OCI-LY1 (cell line): Measurements from ENCODE around the gene MUC5AC.

Source experiments
- H2AFZ ChIP-seq: fragments of 200-600 bp; sonication (generic), shearing (Covaris generic); 2 replicates; pipeline ENCODE4 v1.6.0; 2014; ENCODE audit warnings: antibody characterized with exemption, mild to moderate bottlenecking, low read length
- H3F3A ChIP-seq: fragments of 200-600 bp; sonication (generic), shearing (Covaris generic); 2 replicates; pipeline ENCODE4 v1.6.0; 2014; ENCODE audit warnings: mild to moderate bottlenecking, antibody characterized with exemption, low read length, moderate library complexity; ENCODE audit not compliant: insufficient read depth
- H3K27ac ChIP-seq: fragments of 200-600 bp; sonication (generic); 2 replicates; pipeline ENCODE4 v1.5.1; 2014; ENCODE audit warnings: low read length, mixed run types, mild to moderate bottlenecking, low read depth; ENCODE audit not compliant: poor library complexity, severe bottlenecking
- H3K27me3 ChIP-seq: fragments of 200-600 bp; sonication (generic); 2 replicates; pipeline ENCODE4 v1.6.0; 2014; ENCODE audit warnings: antibody characterized with exemption, mild to moderate bottlenecking, low read length, moderate library complexity; ENCODE audit not compliant: insufficient read depth
- H3K36me3 ChIP-seq: fragments of 200-600 bp; sonication (generic); 2 replicates; pipeline ENCODE4 v1.6.1; 2014; ENCODE audit warnings: mild to moderate bottlenecking, antibody characterized with exemption, low read length, moderate library complexity, mixed read lengths; ENCODE audit not compliant: insufficient read depth
- H3K4me1 ChIP-seq: fragments of 200-600 bp; sonication (generic); 2 replicates; pipeline ENCODE4 v1.5.1; 2014; ENCODE audit warnings: mild to moderate bottlenecking, low read length, moderate library complexity; ENCODE audit not compliant: insufficient read depth, severe bottlenecking
- H3K4me2 ChIP-seq: fragments of 200-600 bp; sonication (generic), shearing (Covaris generic); 2 replicates; pipeline ENCODE4 v1.6.1; 2014; ENCODE audit warnings: low read length
- H3K4me3 ChIP-seq: fragments of 200-600 bp; sonication (generic); 2 replicates; pipeline ENCODE4 v1.5.1; 2014; ENCODE audit warnings: low read length, low read depth, mild to moderate bottlenecking, mixed read lengths; ENCODE audit not compliant: poor library complexity, severe bottlenecking
- H3K79me2 ChIP-seq: fragments of 200-600 bp; shearing (Covaris generic); 2 replicates; pipeline ENCODE4 v1.6.1; 2016; ENCODE audit warnings: mixed run types, low read length, mixed read lengths; ENCODE audit not compliant: insufficient read depth
- H3K9ac ChIP-seq: fragments of 200-600 bp; sonication (generic), shearing (Covaris generic); 2 replicates; pipeline ENCODE4 v1.6.1; 2014; ENCODE audit warnings: mild to moderate bottlenecking, low read length, mixed read lengths
- H3K9me2 ChIP-seq: fragments of 200-600 bp; sonication (generic), shearing (Covaris generic); 2 replicates; pipeline ENCODE4 v1.6.1; 2014; ENCODE audit warnings: low read depth, mild to moderate bottlenecking, low read length, mixed read lengths
- H3K9me3 ChIP-seq: fragments of 200-600 bp; shearing (Covaris generic); 2 replicates; pipeline ENCODE4 v1.6.1; 2014; ENCODE audit warnings: low read length, mixed read lengths
- H4K20me1 ChIP-seq: fragments of 200-600 bp; sonication (generic), shearing (Covaris generic); 2 replicates; pipeline ENCODE4 v1.6.0; 2016; ENCODE audit warnings: mild to moderate bottlenecking, low read length; ENCODE audit not compliant: insufficient read depth
- CTCF ChIP-seq: fragments of 200-600 bp; sonication (generic), shearing (Covaris generic); IDR thresholded peaks from 2 replicates; pipeline ENCODE4 v1.5.1; 2017; ENCODE audit warnings: mild to moderate bottlenecking, antibody characterized with exemption, low read length, moderate library complexity, mixed read lengths
- EZH2 ChIP-seq: fragments of 200-600 bp; sonication (generic), shearing (Covaris generic); IDR thresholded peaks from 2 replicates; pipeline ENCODE4 v1.8.0; 2017; ENCODE audit warnings: borderline replicate concordance, mixed run types, mild to moderate bottlenecking, antibody characterized with exemption, low read length, moderate library complexity, mixed read lengths

Gene MUC5AC

GRCh38 chr11:1225386-1226225, 67.9 kb downstream of the MUC5AC start:
- no peaks in the 10 kb centered on the region for H3K4me1 ChIP-seq
- H2AFZ ChIP-seq: no peak overlapping the region

GRCh38 chr11:1226226-1226985, 68.7 kb downstream of the MUC5AC start:
- no peak overlapping the region for H2AFZ ChIP-seq
- H3K4me1 ChIP-seq: no peaks in the 10 kb centered on the region
- H3K4me3 ChIP-seq: no peak overlapping the region
- no peaks in the 10 kb centered on the region for H3K79me2 ChIP-seq
- no peak overlapping the region for H3K9ac ChIP-seq
- H3K4me2 ChIP-seq: no peak overlapping the region
- no peak overlapping the region for H3K27ac ChIP-seq
- H3K9me3 ChIP-seq: no peaks in the 10 kb centered on the region
- no peaks in the 10 kb centered on the region for H3K36me3 ChIP-seq
- H3K27me3 ChIP-seq: no peaks in the 10 kb centered on the region
- no peaks in the 10 kb centered on the region for H3F3A ChIP-seq
- no peaks in the 10 kb centered on the region for H4K20me1 ChIP-seq
- no peak for TF ChIP-seq EZH2
- no peak for TF ChIP-seq CTCF
- H3K9me2 ChIP-seq: no peaks in the 10 kb centered on the region

More at GRCh38 chr11:1225386-1226225, 67.9 kb downstream of the MUC5AC start:
- Histone ChIP-seq H3K9me2 (no peaks in the 10 kb centered on the region), H3K79me2 (no peaks in the 10 kb centered on the region), H3K27me3 (no peaks in the 10 kb centered on the region), H3K36me3 (no peaks in the 10 kb centered on the region), H3K27ac (no peak overlapping the region), H4K20me1 (no peaks in the 10 kb centered on the region), H3F3A (no peaks in the 10 kb centered on the region), H3K4me3 (no peak overlapping the region), H3K4me2 (no peak overlapping the region), H3K9me3 (no peaks in the 10 kb centered on the region), H3K9ac (no peak overlapping the region)
- no peak for TF ChIP-seq CTCF
- no peak for TF ChIP-seq EZH2

GRCh38 chr11:1226986-1227550, 69.3 kb downstream of the MUC5AC start:
- Histone ChIP-seq H3K27me3 (no peaks in the 10 kb centered on the region), H2AFZ (no peak overlapping the region), H3K9ac (no peak overlapping the region), H3K79me2 (no peaks in the 10 kb centered on the region), H3F3A (no peaks in the 10 kb centered on the region), H3K4me3 (no peak overlapping the region), H3K27ac (no peak overlapping the region), H3K4me1 (no peaks in the 10 kb centered on the region), H3K9me2 (no peaks in the 10 kb centered on the region), H4K20me1 (no peaks in the 10 kb centered on the region), H3K36me3 (no peaks in the 10 kb centered on the region), H3K4me2 (no peak overlapping the region), H3K9me3 (no peaks in the 10 kb centered on the region)
- TF ChIP-seq CTCF: no peak
- TF ChIP-seq EZH2: no peak
